GM12874 (cell line): ENCODE data around the gene STK39.

Experiments
- CTCF ChIP-seq: IDR thresholded peaks from 2 replicates; pipeline ENCODE4 v1.5.1; 2011; ENCODE audit warnings: low read depth, mild to moderate bottlenecking, control low read depth, low read length, moderate library complexity; ENCODE audit not compliant: insufficient read depth

Gene STK39

GRCh38 chr2:168056242-168056787 is 191.1 kb downstream of the STK39 start:
- no peak for TF ChIP-seq CTCF

DNA sequence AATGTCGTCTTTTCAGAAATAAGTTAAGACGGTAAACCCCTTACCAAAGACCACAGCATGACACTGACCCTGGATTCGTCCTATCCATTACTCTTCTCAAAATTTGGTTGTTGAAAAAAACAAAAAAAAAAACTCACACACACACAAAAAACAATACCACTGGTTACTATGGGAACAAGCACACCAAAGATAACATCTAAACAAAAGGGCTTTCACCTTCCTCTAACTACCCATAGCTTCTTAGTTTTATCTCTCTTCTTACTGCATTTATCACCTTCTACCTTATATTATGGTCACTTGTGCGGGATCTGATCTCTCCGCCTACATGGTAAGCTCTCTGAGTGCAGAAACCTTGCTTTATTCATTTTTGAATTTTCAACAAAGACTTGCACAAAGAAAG is 192.7 kb downstream of the STK39 start:
- no peak for TF ChIP-seq CTCF

GRCh38 chr2:168053676-168054075 is 193.7 kb downstream of the STK39 start:
- no peak for TF ChIP-seq CTCF

DNA sequence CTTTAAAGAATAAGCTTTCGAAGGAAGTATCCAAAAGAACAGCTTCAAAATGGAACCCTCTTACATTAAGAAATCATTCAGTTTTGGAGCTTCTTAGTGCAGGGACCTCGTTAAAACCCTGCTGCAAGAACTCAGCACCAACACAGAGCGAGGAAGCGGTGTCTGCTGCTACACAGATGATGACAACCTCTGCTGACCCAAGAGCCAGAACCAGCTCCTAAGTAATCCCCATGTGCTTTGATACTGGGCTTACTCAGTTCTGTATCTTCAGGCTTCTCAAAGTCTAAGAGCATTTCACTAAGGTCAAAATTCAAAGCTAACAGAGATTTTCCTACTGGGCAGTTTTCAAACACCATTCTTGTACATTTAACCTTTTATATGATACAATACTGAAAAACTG is 194.6 kb downstream of the STK39 start:
- no peak for TF ChIP-seq CTCF

DNA sequence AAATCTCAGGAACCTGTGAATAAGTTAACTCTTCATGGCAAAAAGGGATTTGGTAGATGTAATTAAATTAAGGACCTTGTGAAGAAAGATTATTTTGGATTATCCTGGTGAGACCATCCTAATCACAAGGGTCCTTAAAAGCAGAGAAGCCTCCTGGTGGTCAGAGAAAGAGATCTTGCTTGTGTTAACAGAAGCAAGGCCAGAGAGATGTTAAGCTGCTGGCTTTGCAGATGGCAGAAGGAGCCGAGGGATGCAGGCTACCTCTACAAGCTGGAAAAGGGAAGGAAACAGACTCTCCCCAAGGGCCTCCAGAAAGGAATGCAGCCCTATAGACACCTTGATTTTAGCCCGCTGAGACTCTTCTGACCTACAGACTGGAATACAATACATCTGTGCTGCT is 197.0 kb downstream of the STK39 start:
- no peak for TF ChIP-seq CTCF

GRCh38 chr2:168049609-168050008 is 197.8 kb downstream of the STK39 start:
- TF ChIP-seq CTCF = no peak

- TF ChIP-seq CTCF = no peak
Measured at GRCh38 chr2:168047091-168047690, 200.2 kb downstream of the STK39 start.
